H1 (cell line): ENCODE results near the gene UTP14A. TPM values are rescaled to one million over a fixed set of nuclear protein-coding genes. Genes with fewer than 3 reads are reported as not detected.

ENCODE experiments used
- CTCF ChIA-PET: fragments of 300-600 bp; sonication (Branson Sonifier 250); formaldehyde crosslinking; loops from one replicate; lab custom pipeline; 2021; ENCODE audit not compliant: partially characterized antibody; lab: Charles Lee
- POLR2A ChIA-PET: fragments of 300-600 bp; sonication (Branson Sonifier 250); formaldehyde crosslinking; loops from one replicate; lab custom pipeline; 2021; ENCODE audit warnings: inconsistent platforms; ENCODE audit not compliant: partially characterized antibody; lab: Charles Lee
- DNase-seq, 2 experiments: peaks; one replicate each; pipeline versions ENCODE4 v3.0.0 to v3.0.0-alpha.2; 2010 to 2022; ENCODE audit warnings: low spot score in 2 of 2, low read depth in 1 of 2, mixed read lengths in 1 of 2
- FAIRE-seq: peaks from 2 replicates; lab custom pipeline; 2011; peaks lifted over from hg19 to GRCh38; lab: Jason Lieb, UNC
- H2AFZ ChIP-seq: 2 replicates; pipeline ENCODE4 v1.8.1; 2012; ENCODE audit warnings: low read length, inconsistent platforms
- H2AK5ac ChIP-seq: 2 replicates; pipeline ENCODE4 v1.6.1; 2013; ENCODE audit warnings: low read depth, low read length
- H2BK120ac ChIP-seq: replicated peaks from 2 replicates; pipeline ENCODE3; 2013; ENCODE audit warnings: low read depth, low read length, inconsistent platforms
- H2BK12ac ChIP-seq: 2 replicates; pipeline ENCODE4 v1.6.1; 2013; ENCODE audit warnings: low read depth, low read length
- H2BK15ac ChIP-seq: 2 replicates; pipeline ENCODE4 v1.6.1; 2013; ENCODE audit warnings: low read length
- H2BK20ac ChIP-seq: 2 replicates; pipeline ENCODE4 v1.6.1; 2013; ENCODE audit warnings: low read length
- H2BK5ac ChIP-seq: 2 replicates; pipeline ENCODE4 v1.6.1; 2013; ENCODE audit warnings: low read depth, low read length
- H3K14ac ChIP-seq: 2 replicates; pipeline ENCODE4 v1.6.1; 2013; ENCODE audit warnings: inconsistent platforms; ENCODE audit not compliant: insufficient read length
- H3K18ac ChIP-seq: 2 replicates; pipeline ENCODE4 v1.6.1; 2013; ENCODE audit warnings: low read length; ENCODE audit errors: extremely low read depth
- H3K23ac ChIP-seq: 2 replicates; pipeline ENCODE4 v1.6.1; 2013; ENCODE audit warnings: inconsistent platforms; ENCODE audit not compliant: insufficient read length
- H3K23me2 ChIP-seq: 2 replicates; pipeline ENCODE4 v1.6.1; 2013; ENCODE audit warnings: low read depth, low read length
- H3K27ac ChIP-seq: 2 replicates; pipeline ENCODE4 v1.6.1; 2011; ENCODE audit warnings: low read depth, low read length, inconsistent platforms
- H3K27me3 ChIP-seq, 4 experiments: replicated peaks in 1 of 4; 1 replicate in 1 of 4; 2 replicates in 3 of 4; pipeline versions ENCODE4 v1.6.1 to v1.8.1; 2011 to 2013; ENCODE audit warnings: low read length in 3 of 4, mild to moderate bottlenecking in 3 of 4, inconsistent platforms in 2 of 4, mixed read lengths in 2 of 4, moderate library complexity in 1 of 4; ENCODE audit not compliant: control insufficient read depth in 3 of 4, insufficient read depth in 3 of 4; ENCODE audit errors: extremely low read depth in 1 of 4
- H3K36me3 ChIP-seq, 4 experiments: 2 replicates each; pipeline versions ENCODE4 v1.6.1 to v1.8.1; 2011 to 2013; ENCODE audit warnings: mild to moderate bottlenecking in 4 of 4, low read length in 3 of 4, moderate library complexity in 2 of 4, control low read depth in 1 of 4, inconsistent platforms in 1 of 4; ENCODE audit not compliant: insufficient read depth in 4 of 4, control insufficient read depth in 2 of 4
- H3K4ac ChIP-seq: replicated peaks from 2 replicates; pipeline ENCODE3; 2013; ENCODE audit warnings: low read length, low read depth, mixed read lengths, inconsistent platforms; ENCODE audit not compliant: insufficient read length
- H3K4me1 ChIP-seq, 4 experiments: replicated peaks in 1 of 4; 1 replicate in 1 of 4; 2 replicates in 3 of 4; pipeline versions ENCODE4 v1.6.1 to v1.8.1; 2011 to 2013; ENCODE audit warnings: low read length in 3 of 4, inconsistent platforms in 2 of 4, mixed read lengths in 1 of 4; ENCODE audit not compliant: insufficient read depth in 4 of 4, control insufficient read depth in 3 of 4
- H3K4me2 ChIP-seq, 2 experiments: 2 replicates each; pipeline versions ENCODE4 v1.6.1 to v1.8.1; 2011 to 2013; ENCODE audit warnings: low read depth in 2 of 2, low read length in 2 of 2, control low read depth in 1 of 2, inconsistent platforms in 1 of 2, mild to moderate bottlenecking in 1 of 2; ENCODE audit not compliant: insufficient read depth in 1 of 2
- H3K4me3 ChIP-seq, 4 experiments: fragments of 200-600, 300-600 bp in 1 of 4; sonication (generic), shearing (Covaris generic), sonication (Bioruptor Twin) in 1 of 4; 2 replicates each; pipeline versions ENCODE4 v1.5.1 to v1.8.1; 2011 to 2016; ENCODE audit warnings: low read length in 4 of 4, low read depth in 3 of 4, control low read depth in 2 of 4, inconsistent platforms in 2 of 4, mild to moderate bottlenecking in 2 of 4, mixed read lengths in 1 of 4, moderate library complexity in 1 of 4; ENCODE audit not compliant: insufficient read depth in 2 of 4; ENCODE audit errors: extremely low read depth in 1 of 4
- H3K56ac ChIP-seq: replicated peaks from 2 replicates; pipeline ENCODE3; 2013; ENCODE audit warnings: low read depth, mild to moderate bottlenecking, mixed read lengths, low read length, inconsistent platforms; ENCODE audit not compliant: insufficient read length
- H3K79me1 ChIP-seq: 2 replicates; pipeline ENCODE4 v1.6.1; 2013; ENCODE audit warnings: low read depth, low read length, control low read depth
- H3K79me2 ChIP-seq, 2 experiments: 2 replicates each; pipeline versions ENCODE4 v1.6.1 to v1.8.1; 2012 to 2013; ENCODE audit warnings: low read length in 2 of 2, mild to moderate bottlenecking in 2 of 2, inconsistent platforms in 1 of 2; ENCODE audit not compliant: insufficient read depth in 2 of 2, control insufficient read depth in 1 of 2
- H3K9ac ChIP-seq, 4 experiments: replicated peaks in 1 of 4; 1 replicate in 1 of 4; 2 replicates in 3 of 4; pipeline versions ENCODE4 v1.6.1 to v1.8.1; 2011 to 2013; ENCODE audit warnings: low read depth in 3 of 4, low read length in 3 of 4, control low read depth in 2 of 4, mild to moderate bottlenecking in 2 of 4, moderate library complexity in 2 of 4, inconsistent platforms in 1 of 4; ENCODE audit errors: extremely low read depth in 1 of 4
- H3K9me3 ChIP-seq, 2 experiments: 2 replicates each; pipeline versions ENCODE4 v1.6.1 to v1.8.1; 2012 to 2013; ENCODE audit warnings: mild to moderate bottlenecking in 2 of 2, moderate library complexity in 2 of 2, control low read depth in 1 of 2, inconsistent platforms in 1 of 2, low read depth in 1 of 2, low read length in 1 of 2, mixed read lengths in 1 of 2; ENCODE audit not compliant: insufficient read depth in 2 of 2
- H4K20me1 ChIP-seq, 2 experiments: replicated peaks in 1 of 2; 2 replicates each; pipeline versions ENCODE3 to v1.8.1; 2011 to 2013; ENCODE audit warnings: inconsistent platforms in 2 of 2, low read length in 2 of 2, mild to moderate bottlenecking in 1 of 2; ENCODE audit not compliant: insufficient read depth in 2 of 2, control insufficient read depth in 1 of 2
- H4K5ac ChIP-seq: 2 replicates; pipeline ENCODE4 v1.6.1; 2013; ENCODE audit warnings: low read length, low read depth, mixed read lengths, inconsistent platforms; ENCODE audit not compliant: insufficient read length
- H4K8ac ChIP-seq: 2 replicates; pipeline ENCODE4 v1.8.0; 2013; ENCODE audit warnings: mild to moderate bottlenecking, moderate library complexity, low read length, inconsistent platforms; ENCODE audit not compliant: insufficient read depth; ENCODE audit errors: extremely low read depth
- H4K91ac ChIP-seq: replicated peaks from 2 replicates; pipeline ENCODE3; 2013; ENCODE audit warnings: low read length, mixed read lengths, inconsistent platforms; ENCODE audit not compliant: insufficient read length
- KDM5A ChIP-seq: fragments of 200-600 bp; IDR thresholded peaks from 2 replicates; pipeline ENCODE4 v1.7.1; 2012; ENCODE audit warnings: mild to moderate bottlenecking, low read length, inconsistent platforms, mixed read lengths
- TBP ChIP-seq: IDR thresholded peaks from 2 replicates; pipeline ENCODE4 v1.6.1; 2011; ENCODE audit warnings: low read depth, low read length, improper control_type of control experiment
- YY1 ChIP-seq: IDR thresholded peaks from 2 replicates; pipeline ENCODE4 v1.6.1; 2011; ENCODE audit warnings: low read depth, mild to moderate bottlenecking, low read length
- whole genome bisulfite sequencing, 2 experiments: shearing (Covaris generic) in 1 of 2; methylation state at CpG; one replicate each; pipeline versions ENCODE4 v1.1.6 to v1.1.7; 2013 to 2015; ENCODE audit warnings: low lambda C conversion rate in 2 of 2, mixed read lengths in 2 of 2, inconsistent platforms in 1 of 2, low coverage in 1 of 2, missing lambda C conversion rate in 1 of 2; ENCODE audit not compliant: insufficient replicate concordance in 2 of 2, insufficient coverage in 1 of 2, insufficient read length in 1 of 2; ENCODE audit errors: extremely low coverage in 1 of 2, missing lambda C conversion rate in 1 of 2; 5-methylcytosine and 5-hydroxymethylcytosine counted together
- polyA plus RNA-seq, 7 experiments: library from polyadenylated mRNA; depleted of rRNA in 3 of 7; stranded (reverse) in 5 of 7; unstranded in 2 of 7; fragments of >200 nt in 5 of 7; fragments of 200-250 nt in 2 of 7; gene quantifications; 1 replicate in 5 of 7; 2 replicates in 1 of 7; 4 replicates in 1 of 7; pipeline versions ENCODE4 v1.2.1 to v1.2.3, GENCODE V29; 2011 to 2013; ENCODE audit warnings: missing spikeins in 2 of 7, mixed read lengths in 2 of 7
- total RNA-seq: library from RNA; stranded (reverse); fragmentation: NEBNext Ultra II Directional; extraction: Animal tissue kit (Norgen Biotek cat#: 25700); gene quantifications from 2 replicates; pipeline ENCODE4 v1.2.1, GENCODE V29; 2021
- TF ChIP-seq, protein P1 (sequence below): IDR thresholded peaks from 2 replicates; pipeline ENCODE4 v1.6.1; 2012; ENCODE audit warnings: inconsistent platforms

UTP14A gene
- total and polyA plus RNA-seq, 2 of the 8 experiments (the other 6 are each of a cell fraction or from before 2014, with no cell fraction given): 4.5 to 24.0 TPM

DNA sequence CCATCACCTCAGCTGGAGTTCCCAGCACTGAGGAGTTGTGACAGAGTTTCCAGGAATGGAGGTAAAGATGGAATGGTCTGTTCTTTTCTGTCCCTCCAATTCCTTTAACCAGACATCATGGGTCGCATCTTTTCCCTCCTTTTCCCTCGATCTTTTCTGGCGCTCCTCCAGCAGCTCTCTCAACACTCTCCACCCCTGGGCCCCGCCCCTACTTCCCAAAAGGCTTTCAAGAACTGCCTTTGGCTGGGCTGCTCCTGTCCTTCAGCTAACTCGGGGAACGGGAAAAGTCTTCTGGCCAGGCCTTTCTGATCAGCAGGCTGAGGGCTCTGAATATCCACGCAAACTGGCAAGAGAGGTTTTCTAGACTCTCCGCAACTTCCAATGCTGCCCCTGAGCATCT is 34.0 kb downstream of the UTP14A start:
- Histone ChIP-seq H3K79me2 (no peaks in the 10 kb centered on the region), H3K4ac (no peak overlapping the region), H3K9ac (no peak overlapping the region), H3K56ac (no peak overlapping the region), H2BK15ac (no peak overlapping the region), H3K27ac (no peak overlapping the region), H3K18ac (no peak overlapping the region), H3K27me3 (peaks cover 10 to 36% (median 32%) of the 10 kb centered on the region in 4 experiments), H4K91ac (no peak overlapping the region), H3K14ac (no peak overlapping the region), H2AFZ (no peak overlapping the region), H3K23me2 (no peaks in the 10 kb centered on the region), H4K8ac (no peak overlapping the region), H2AK5ac (no peak overlapping the region), H4K5ac (no peak overlapping the region), H3K4me2 (no peak overlapping the region; a peak in 1 of 4 replicates), H3K4me3 (no peak overlapping the region), H2BK120ac (no peak overlapping the region), H2BK12ac (no peak overlapping the region), H2BK20ac (no peak overlapping the region), H3K79me1 (no peaks in the 10 kb centered on the region), H3K23ac (no peak overlapping the region), H3K4me1 (peaks cover 0 to 3% (median under 1%) of the 10 kb centered on the region in 4 experiments; a peak in 4 of 7 replicates), H2BK5ac (no peak overlapping the region), H3K36me3 (no peaks in the 10 kb centered on the region), H4K20me1 (no peaks in the 10 kb centered on the region), H3K9me3 (no peaks in the 10 kb centered on the region)
- TF ChIP-seq YY1 (no peak), KDM5A (no peak), TBP (no peak)
- TF ChIP-seq, protein P1, sequence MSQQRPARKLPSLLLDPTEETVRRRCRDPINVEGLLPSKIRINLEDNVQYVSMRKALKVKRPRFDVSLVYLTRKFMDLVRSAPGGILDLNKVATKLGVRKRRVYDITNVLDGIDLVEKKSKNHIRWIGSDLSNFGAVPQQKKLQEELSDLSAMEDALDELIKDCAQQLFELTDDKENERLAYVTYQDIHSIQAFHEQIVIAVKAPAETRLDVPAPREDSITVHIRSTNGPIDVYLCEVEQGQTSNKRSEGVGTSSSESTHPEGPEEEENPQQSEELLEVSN: peak; percentile 53; the same call in 1 of the 2 replicates
- DNase-seq (no peak), FAIRE-seq (no peak)
- ChIA-PET CTCF (interaction anchor here (0.6 to 1.4 kb wide), 4 partner anchors 15 to 89 kb away, joined by 3 to 4 read pairs (median 3); no protein-coding TSS in a partner anchor), POLR2A (interaction anchor here (1.3 kb wide), 1 partner anchor 8 kb away, joined by 5 read pairs; no protein-coding TSS in a partner anchor)
- 35% methylated on average over 7 of the region's 8 CpGs; no CpG with 5 or more reads in 1 of the 2 experiments for WGBS, 2 experiments
